HG02852 (cell line): ENCODE results near the gene TNFRSF6B.
A peak's percentile ranks its signal among the peaks of the same experiment; 100 is the strongest.

Source experiments
- ATAC-seq: cut with Tn5 transposase; IDR thresholded peaks from one replicate; pipeline ENCODE4 v1.9.1; 2021; ENCODE audit warnings: mild to moderate bottlenecking, moderate library complexity; ENCODE audit not compliant: unreplicated experiment

TNFRSF6B gene

DNA sequence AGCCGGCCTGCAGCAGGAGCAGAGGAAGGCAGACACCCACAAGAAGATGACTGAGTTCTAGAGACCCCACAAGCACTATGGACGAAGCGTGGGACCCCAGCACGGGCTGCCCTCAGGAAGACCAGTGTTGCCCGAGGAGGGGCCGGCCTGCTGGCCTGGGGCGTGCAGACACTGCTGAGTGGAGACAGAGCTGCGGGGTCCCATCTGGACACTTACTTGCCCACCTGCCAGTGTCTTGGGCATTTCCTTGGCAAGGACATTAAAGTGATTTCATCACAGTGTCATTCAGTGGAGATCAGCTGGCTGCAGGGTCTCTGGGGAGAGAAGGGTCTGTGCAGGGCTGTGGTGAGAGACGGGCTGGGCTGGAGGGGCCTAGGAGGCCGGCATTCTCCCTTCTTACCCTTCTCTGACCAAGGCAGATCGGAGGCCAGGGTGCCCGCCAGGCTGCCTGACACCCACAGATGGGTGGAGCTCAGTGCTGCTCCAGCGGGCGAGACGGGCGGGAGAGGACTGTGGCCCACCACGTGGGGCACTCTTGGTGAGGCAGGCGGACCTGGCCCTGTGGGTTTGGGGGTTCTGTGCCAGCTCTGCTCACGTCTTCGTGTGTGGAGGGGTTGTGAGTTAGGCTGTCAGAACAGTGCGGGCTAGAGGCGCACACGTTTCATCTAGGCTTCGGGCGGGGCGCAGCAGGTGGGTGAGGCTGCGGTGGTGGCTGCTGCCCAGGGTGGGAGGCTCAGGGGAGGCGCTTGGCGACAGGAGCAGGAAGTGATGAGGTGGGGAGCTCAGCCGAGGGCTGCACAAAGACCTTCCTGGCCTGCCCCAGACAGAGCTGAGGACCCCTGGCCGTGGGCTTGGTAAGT is 39.6 kb downstream of the TNFRSF6B start, which contains the start of gene LIME1:
Gene LIME1 (plus strand): TSS at position 806 of the 860 bp plus-strand sequence. CDS start 886 bp downstream, outside the sequence.
- ATAC-seq, result no peak

DNA sequence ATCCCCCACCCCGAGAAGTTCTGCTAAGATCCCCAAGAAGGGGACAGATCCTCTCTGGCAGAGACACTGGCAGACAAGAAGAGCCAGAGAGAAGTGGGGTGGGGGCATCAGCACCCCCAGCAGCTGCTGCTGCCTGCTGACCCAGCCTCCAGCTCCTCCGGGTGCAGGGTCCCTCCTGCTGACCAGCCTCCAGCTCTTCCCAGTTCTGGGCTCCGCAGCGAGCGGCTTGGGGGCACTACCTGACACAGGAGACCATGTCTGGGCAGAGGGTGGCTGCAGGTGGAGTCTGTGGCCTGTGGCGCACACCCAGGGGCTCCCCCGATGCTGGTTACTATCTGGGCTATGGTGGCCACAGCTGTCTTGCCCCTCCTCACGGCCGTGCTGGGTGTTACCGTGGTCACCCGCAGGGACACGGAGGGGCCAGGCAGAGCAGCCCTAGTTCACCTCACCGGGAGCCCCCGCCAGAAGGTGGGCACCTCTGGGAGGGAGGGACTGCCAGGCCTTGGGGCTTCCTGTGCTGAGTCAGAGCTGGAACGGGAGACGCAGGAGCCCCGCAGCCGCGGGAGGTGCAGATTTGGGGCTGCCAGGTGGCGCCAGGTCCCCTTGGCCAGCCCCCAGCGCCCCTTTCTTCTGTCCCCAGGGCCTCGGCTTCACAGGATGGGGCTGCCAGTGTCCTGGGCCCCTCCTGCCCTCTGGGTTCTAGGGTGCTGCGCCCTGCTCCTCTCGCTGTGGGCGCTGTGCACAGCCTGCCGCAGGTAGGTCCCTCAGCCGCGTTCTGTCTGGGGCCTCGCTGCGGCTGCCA is 40.6 kb downstream of the TNFRSF6B start:
- ATAC-seq, result no peak

DNA sequence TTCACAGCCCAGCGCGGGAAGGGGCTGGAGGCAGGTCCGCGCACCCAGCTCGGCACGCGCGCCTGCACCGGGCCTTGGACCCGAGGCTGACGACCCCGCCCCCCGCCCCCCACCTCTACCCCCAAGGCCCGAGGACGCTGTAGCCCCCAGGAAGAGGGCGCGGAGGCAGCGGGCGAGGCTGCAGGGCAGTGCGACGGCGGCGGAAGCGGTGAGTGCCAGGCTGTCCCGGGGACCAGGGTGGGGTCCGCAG is 41.2 kb downstream of the TNFRSF6B start:
- no peak for ATAC-seq

DNA sequence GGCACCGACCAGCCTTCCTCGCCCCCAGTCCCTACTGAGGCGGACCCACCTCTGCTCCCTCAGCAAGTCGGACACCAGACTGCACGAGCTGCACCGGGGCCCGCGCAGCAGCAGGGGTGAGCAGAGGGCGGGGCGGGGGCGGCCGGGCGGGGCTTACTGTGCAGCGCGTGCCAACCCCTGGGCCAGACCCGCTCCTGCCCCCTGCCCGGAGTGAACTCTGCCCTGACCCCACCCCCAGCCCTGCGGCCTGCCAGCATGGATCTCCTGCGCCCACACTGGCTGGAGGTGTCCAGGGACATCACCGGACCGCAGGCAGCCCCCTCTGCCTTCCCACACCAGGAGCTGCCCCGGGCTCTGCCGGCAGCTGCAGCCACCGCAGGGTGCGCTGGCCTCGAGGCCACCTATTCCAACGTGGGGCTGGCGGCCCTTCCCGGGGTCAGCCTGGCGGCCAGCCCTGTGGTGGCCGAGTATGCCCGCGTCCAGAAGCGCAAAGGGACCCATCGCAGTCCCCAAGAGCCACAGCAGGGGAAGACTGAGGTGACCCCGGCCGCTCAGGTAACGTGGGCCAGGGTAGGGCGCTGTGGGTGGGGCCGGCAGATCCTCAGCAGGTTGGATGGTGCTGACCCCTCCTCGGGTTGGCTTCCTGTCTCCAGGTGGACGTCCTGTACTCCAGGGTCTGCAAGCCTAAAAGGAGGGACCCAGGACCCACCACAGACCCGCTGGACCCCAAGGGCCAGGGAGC is 41.7 kb downstream of the TNFRSF6B start:
- ATAC-seq, result no peak

DNA sequence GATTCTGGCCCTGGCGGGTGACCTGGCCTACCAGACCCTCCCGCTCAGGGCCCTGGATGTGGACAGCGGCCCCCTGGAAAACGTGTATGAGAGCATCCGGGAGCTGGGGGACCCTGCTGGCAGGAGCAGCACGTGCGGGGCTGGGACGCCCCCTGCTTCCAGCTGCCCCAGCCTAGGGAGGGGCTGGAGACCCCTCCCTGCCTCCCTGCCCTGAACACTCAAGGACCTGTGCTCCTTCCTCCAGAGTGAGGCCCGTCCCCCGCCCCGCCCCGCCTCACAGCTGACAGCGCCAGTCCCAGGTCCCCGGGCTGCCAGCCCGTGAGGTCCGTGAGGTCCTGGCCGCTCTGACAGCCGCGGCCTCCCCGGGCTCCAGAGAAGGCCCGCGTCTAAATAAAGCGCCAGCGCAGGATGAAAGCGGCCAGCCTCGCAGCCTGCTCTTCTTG is 42.3 kb downstream of the TNFRSF6B start:
- no peak for ATAC-seq

DNA sequence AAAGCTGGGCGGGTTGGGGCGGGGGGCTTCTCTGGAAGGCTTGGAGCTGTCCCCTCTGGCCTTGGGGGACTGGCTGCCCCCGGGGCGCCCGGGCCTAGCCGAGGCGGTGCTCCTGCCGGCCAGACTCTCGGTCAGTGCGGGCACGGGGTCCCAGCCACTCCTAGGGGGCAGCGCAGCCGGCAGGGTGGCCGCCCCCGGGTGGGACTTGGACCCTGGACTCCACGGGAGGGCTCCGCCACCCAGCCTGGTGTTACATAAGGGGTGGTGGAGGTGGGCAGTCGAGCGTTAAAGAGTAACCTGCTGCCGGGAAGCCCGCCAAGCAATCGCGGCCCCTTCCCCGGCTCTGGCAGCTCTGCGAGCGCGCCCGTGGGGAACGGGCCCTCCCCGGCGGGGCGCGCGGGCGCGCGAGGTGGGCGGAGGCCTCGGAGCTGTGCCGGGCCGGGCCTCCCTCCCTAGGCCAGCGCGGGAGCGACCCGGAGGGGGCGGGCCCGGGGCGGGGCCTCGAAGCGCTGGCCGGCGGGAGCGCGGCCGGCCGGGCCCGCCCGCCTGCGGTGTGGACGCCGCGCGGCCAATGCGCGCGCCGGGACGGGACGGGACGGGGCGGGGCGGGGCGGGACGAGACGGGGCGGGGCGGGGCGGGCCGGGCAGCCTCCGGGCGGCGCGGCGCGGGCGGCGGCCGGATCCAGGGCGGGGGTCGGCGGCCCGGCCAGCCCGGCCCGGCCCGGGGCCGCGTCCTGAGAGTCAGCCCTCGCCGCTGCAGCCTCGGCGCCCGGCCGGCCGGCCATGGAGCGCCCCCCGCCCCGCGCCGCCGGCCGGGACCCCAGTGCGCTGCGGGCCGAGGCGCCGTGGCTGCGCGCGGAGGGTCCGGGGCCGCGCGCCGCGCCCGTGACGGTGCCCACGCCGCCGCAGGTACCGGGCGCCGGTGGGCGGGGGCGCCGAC is 42.9 kb downstream of the TNFRSF6B start, which contains the start of gene SLC2A4RG:
Gene SLC2A4RG (plus strand): TSS at position 647 of the 940 bp plus-strand sequence. CDS start 137 bp downstream, at position 784.
- ATAC-seq, result peak; percentile 43

DNA sequence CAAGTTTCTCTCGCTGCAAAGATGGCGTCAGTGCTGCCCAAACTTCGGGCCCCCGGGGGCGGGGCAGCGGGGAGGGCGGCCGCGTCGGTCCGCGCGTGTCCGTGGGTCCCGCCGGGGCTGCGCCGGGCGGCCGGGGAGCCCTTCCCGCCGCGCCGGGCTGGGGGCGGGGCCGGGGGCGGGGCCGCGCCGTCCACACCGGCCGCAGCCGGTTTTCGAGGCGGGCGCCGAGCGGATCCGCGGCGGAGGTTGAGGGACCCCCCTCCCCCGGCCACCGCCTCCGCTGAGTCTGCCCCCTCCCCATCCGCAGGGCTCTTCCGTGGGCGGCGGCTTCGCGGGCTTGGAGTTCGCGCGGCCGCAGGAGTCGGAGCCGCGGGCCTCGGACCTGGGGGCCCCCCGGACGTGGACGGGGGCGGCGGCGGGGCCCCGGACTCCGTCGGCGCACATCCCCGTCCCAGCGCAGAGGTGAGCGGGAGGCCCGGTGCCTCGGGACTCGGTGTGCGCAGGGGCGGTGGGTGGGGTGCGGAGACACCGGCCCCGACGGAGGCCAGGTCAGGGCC is 43.7 kb downstream of the TNFRSF6B start:
- peak; percentile 25 for ATAC-seq

DNA sequence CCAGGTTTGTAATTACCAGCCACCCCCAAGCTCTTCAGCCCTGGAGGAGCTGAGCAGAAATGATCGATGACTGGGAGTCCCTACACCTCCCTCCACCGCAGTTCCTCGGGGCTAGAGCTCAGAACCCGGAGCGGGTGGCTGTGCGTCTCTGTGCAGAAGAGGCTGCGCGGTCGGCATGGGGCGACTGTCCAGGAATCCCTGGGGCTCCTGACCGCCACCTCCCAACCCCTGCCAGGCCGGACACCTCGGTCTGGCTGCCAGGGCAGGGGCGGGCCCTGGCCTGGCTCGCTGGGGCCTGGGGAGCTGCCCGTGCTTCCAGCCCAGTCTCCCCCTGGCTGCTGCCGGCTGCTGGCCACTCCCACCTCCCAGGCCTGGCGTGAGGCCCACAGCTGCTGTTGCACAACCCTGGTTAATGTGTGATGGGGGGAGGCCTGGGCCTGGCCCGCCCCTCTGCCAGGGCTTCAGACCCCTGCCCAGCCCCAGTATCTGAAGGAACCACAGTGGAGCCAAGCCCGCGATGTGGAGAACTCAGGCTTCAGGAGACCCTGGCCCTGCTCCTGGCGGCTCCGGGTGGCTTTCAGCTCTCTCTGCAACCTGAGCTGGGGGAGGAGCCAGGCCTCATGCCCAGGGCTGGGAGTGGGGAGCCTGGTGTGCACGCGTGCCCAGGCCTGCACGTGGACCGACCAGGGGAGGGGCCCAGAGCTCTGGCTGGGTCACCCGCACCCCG is 44.3 kb downstream of the TNFRSF6B start:
- no peak for ATAC-seq

DNA sequence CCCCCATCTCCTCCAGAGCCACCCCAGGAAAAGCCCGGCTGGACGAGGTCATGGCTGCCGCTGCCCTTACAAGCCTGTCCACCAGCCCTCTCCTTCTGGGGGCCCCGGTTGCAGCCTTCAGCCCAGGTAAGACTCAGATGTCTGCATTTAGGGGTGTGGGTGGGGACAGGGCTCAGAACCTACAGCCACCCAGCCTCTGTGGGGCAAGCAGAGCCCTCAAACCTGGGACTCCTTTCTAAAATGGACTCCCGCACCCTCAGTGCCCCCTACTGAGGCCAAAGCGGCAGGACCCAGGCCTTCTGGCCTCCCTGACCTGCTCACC is 44.9 kb downstream of the TNFRSF6B start:
- ATAC-seq, result no peak

DNA sequence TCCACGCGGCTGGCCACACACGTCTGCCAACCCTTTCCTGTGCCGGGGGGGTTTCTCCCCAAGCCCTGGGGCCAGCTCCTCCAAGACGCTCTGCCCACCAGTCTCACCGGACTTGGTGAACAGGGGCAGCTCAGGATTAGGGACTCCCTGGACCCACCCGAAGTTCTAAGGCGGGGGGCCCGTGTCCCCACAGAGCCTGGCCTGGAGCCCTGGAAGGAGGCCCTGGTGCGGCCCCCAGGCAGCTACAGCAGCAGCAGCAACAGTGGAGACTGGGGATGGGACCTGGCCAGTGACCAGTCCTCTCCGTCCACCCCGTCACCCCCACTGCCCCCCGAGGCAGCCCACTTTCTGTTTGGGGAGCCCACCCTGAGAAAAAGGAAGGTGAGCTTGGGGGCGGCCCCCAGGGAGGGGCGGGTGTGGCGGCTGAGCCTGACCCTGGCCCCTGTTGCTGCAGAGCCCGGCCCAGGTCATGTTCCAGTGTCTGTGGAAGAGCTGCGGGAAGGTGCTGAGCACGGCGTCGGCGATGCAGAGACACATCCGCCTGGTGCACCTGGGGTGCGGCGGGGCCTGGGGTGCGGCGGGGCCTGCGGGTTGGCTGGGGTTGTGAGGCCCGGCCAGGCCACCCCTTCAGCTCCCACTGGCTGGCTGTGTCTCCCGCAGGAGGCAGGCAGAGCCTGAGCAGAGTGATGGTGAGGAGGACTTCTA is 45.4 kb downstream of the TNFRSF6B start:
- no peak for ATAC-seq

DNA sequence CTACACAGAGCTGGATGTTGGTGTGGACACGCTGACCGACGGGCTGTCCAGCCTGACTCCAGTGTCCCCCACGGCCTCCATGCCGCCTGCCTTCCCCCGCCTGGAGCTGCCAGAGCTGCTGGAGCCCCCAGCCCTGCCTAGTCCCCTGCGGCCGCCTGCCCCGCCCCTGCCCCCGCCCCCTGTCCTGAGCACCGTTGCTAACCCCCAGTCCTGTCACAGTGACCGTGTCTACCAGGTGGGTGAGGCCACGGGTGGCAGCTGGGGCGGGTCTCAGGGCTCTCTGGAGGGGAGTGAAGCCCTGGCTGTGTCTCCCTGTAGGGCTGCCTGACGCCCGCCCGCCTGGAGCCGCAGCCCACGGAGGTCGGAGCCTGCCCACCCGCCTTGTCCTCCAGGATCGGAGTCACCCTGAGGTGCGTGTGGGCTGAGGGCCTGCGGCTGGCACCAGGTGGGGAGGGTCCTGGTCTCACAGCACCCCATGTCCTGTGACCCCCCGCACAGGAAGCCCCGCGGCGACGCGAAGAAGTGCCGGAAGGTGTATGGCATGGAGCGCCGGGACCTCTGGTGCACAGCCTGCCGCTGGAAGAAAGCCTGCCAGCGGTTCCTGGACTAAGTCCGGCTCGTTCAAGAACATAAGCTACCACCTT is 46.1 kb downstream of the TNFRSF6B start:
- ATAC-seq, result no peak

DNA sequence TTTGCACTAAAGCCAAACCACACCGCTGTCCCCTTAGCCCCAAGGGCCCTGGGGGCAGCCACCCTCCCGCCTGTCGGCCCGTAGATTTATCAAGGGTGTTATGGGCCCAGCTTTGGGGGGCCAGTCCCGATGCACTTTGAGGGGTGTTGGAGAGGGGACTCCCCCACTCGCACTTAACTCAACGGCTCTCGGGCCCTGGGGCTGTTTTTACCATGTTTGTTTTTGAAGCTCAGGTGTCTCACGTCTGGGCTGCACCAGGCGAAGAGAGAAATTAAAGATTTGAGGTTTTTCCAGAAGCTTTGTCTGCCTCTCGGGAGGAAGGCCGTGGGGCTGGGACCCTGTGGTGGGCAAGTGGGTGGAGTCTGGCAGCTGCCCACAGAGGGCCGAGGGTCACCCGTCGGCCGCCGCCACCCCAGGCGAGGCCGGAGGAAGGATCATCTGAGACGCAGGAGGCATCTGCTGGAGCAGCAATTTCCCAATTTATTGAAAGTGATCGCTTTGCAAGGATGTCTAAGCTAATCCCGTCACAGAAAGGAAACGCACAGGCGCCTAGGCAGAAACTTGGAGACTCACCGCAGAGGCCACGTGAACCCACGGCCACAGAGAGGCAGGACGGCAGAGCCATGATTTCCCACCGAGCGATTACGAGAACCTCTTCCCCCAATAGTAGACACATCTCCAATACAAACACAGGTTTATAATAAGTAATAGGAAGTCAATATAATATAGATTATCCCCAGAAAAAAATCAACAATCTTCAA is 46.9 kb downstream of the TNFRSF6B start:
- no peak for ATAC-seq

DNA sequence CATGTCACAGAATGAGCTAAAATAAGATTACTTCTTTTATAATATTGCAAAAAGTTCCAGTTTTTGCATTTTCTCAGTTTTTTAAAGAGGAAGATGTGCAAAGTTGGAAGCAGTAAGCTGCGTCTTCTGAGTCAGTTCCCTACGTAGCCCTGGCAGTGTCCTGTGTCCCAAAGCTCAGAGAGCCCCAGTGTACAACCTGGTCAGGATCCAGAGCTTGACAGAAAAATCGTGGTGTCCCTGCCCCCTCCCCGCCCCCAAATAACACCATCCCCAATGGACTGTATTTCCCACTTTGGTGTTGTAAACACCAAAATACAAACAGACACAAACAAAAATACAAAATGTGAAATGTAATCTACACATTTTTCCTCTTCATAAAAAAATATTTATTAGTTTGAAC is 47.7 kb downstream of the TNFRSF6B start:
- no peak for ATAC-seq

DNA sequence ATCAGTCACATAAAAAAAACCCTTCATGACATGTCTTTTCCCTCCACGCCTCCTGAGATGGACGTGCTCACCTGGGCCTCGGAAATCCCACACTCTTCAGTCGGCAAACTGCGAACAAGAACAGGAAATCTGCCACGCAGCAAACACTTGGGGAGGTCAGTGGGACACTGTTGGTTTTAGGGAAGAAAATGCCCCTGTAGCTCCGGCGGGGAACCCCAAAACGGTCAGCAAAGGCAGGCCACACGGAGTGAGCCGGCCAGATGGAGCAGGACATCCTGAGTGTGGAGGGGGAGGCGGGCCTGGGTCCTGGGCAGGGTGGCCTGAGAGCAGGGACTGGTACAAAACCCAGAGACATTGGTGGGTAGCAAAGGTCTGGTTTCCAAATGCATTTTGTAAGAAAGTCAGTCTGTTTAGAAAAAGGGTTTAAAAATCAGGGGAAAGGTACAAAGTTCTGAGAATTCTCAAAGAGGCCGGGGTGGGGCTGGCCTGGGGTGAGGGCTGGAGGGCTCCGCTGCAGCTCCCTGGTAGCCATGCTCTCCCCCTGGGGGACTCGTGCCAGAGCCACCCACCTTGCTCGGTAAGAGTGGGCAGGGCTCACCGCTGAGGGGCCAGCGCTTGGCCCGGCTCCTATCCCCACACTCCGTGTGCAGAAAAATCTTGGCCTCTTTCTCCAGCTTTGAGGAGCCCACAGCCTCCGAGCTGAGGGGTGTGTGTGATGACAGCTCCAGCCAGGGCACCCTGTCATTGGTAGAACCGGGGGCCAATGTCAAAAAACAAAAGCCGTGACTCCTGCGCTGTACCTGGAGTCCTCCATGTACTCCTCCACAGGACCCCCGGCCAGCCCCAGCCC is 48.3 kb downstream of the TNFRSF6B start:
- no peak for ATAC-seq

DNA sequence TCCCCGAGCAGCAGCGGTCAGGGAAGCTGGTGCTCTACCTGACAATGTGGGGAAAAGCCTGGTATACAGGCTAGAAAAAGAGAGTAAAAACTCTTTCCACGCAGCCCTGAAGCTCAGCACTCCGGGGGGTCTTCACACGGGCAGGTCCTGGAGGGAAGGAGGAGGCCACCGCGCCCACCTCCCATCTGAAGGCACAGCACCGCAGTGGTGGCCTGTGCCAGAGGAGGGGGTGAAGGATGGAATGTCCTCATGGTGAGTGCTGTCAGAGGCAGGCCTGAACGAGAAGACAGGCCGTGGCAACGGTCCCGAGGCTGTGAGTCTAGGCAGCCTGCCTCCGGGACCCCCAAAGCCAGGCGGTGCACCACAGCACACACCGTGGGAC is 49.0 kb downstream of the TNFRSF6B start:
- ATAC-seq, result no peak

DNA sequence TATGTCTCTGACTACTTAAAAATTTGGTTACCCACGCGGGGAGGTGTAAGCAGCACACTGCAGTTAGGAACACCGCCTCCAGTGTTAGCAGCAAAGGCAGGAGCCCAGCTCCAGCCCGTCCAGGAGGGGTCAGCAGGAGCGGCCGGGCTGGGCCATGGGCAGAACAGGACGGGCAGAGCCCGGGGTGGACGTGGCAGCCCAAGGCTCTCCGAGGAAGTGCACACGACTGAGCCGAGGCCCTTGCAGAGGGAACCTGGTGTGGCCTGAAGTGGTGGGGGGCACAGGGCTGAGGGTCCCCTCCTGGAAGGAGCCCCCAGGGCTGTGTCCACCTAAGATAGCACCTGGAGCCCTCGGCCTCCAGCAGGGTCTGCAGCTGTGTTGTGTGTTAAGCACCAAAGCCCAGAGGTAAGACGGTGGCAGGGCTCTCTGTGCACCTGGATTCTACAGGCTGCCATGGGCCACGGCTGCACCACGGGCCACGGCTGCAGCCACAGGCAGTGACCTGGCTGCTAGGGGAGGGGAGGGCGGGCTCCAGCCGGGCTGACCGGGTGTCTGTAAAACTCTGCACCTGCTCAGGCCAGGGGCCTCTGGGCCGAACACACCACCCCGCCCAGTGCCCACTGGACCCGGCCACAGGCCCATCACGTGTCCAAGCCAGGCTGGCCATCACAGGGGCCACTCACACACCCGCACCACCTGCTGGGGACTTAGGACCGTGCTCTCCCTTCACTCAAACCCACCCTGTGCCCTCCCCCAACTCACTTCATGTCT is 49.7 kb downstream of the TNFRSF6B start:
- ATAC-seq, result no peak
